GM23248 (cell line): ENCODE results near the gene SPESP1. TPM values are rescaled to one million over a fixed set of nuclear protein-coding genes. Genes with fewer than 3 reads are reported as not detected.

Source experiments
- DNase-seq: peaks from one replicate; pipeline ENCODE4 v3.0.0-alpha.2; 2015
- H2AFZ ChIP-seq: fragments of 200-600 bp; sonication (generic); 2 replicates; pipeline ENCODE4 v1.6.1; 2016; ENCODE audit warnings: antibody characterized with exemption
- H3F3A ChIP-seq: fragments of 200-600 bp; sonication (generic); 2 replicates; pipeline ENCODE4 v1.6.1; 2016; ENCODE audit warnings: mild to moderate bottlenecking, antibody characterized with exemption, mixed run types; ENCODE audit not compliant: insufficient read depth
- H3K27ac ChIP-seq: fragments of 200-600 bp; sonication (generic); 2 replicates; pipeline ENCODE4 v1.5.1; 2016; ENCODE audit warnings: mild to moderate bottlenecking
- H3K27me3 ChIP-seq: fragments of 200-600 bp; sonication (generic); replicated peaks from 2 replicates; pipeline ENCODE4 v1.6.1; 2016; ENCODE audit warnings: mild to moderate bottlenecking; ENCODE audit not compliant: insufficient read depth
- H3K36me3 ChIP-seq: fragments of 200-600 bp; sonication (generic); 2 replicates; pipeline ENCODE4 v1.6.1; 2016; ENCODE audit warnings: low read depth, mild to moderate bottlenecking
- H3K4me1 ChIP-seq: fragments of 200-600 bp; sonication (generic); 2 replicates; pipeline ENCODE4 v1.6.1; 2016; ENCODE audit warnings: mild to moderate bottlenecking; ENCODE audit not compliant: insufficient read depth
- H3K4me2 ChIP-seq: fragments of 200-600 bp; sonication (generic); one replicate; pipeline ENCODE4 v1.6.1; 2016; ENCODE audit warnings: mild to moderate bottlenecking; ENCODE audit not compliant: unreplicated experiment
- H3K4me3 ChIP-seq: fragments of 200-600 bp; sonication (generic); 2 replicates; pipeline ENCODE4 v1.5.1; 2016; ENCODE audit warnings: mild to moderate bottlenecking
- H3K79me2 ChIP-seq: fragments of 200-600 bp; sonication (generic); 2 replicates; pipeline ENCODE4 v1.6.1; 2016; ENCODE audit warnings: mild to moderate bottlenecking; ENCODE audit not compliant: insufficient read depth
- H3K9ac ChIP-seq: fragments of 200-600 bp; sonication (generic); 2 replicates; pipeline ENCODE4 v1.6.1; 2016; ENCODE audit warnings: mild to moderate bottlenecking
- H3K9me2 ChIP-seq: fragments of 200-600 bp; sonication (generic); 2 replicates; pipeline ENCODE4 v1.6.1; 2016; ENCODE audit warnings: mixed run types, mild to moderate bottlenecking, moderate library complexity; ENCODE audit not compliant: insufficient read depth
- H3K9me3 ChIP-seq: fragments of 200-600 bp; sonication (generic); one replicate; pipeline ENCODE4 v1.6.1; 2017; ENCODE audit warnings: low read depth
- H4K20me1 ChIP-seq: fragments of 200-600 bp; sonication (generic); 2 replicates; pipeline ENCODE4 v1.6.0; 2016; ENCODE audit not compliant: insufficient read depth
- EZH2 ChIP-seq: fragments of 200-600 bp; sonication (generic); IDR thresholded peaks from 2 replicates; pipeline ENCODE4 v1.6.1; 2018; ENCODE audit warnings: antibody characterized with exemption, mild to moderate bottlenecking; ENCODE audit not compliant: insufficient read depth, poor library complexity, severe bottlenecking
- EZH2phosphoT487 ChIP-seq: fragments of 200-600 bp; sonication (generic); IDR thresholded peaks from 2 replicates; pipeline ENCODE4 v1.6.1; 2018; ENCODE audit warnings: antibody characterized with exemption, moderate library complexity, mild to moderate bottlenecking, low read depth; ENCODE audit not compliant: insufficient read depth
- WGBS, 2 experiments: methylation state at CpG; one replicate each; pipeline ENCODE4 v1.1.6; 2015 to 2017; ENCODE audit warnings: low lambda C conversion rate in 2 of 2, low coverage in 1 of 2; ENCODE audit errors: missing lambda C conversion rate in 2 of 2; 5-methylcytosine and 5-hydroxymethylcytosine counted together
- in situ Hi-C: fragments of 300-500 bp; cut with MboI; formaldehyde crosslinking; loops from 2 replicates; pipeline ENCODE4 v1.15.0; 2020
- polyA plus RNA-seq: library from polyadenylated mRNA; unstranded; fragments of >200 nt; fragmentation: Nextera tagmentation; extraction: Ambion mirVana; gene quantifications from 2 replicates; pipeline ENCODE4 v1.2.1, GENCODE V29; 2016
- total RNA-seq: library from RNA; depleted of rRNA; stranded (reverse); fragments of >200 nt; shearing (Covaris generic); gene quantifications from 2 replicates; pipeline ENCODE4 v1.2.3, GENCODE V29; 2014

The SPESP1 gene
- total and polyA plus RNA-seq, 2 experiments from 2014 or later = 1.1 to 3.4 TPM

DNA sequence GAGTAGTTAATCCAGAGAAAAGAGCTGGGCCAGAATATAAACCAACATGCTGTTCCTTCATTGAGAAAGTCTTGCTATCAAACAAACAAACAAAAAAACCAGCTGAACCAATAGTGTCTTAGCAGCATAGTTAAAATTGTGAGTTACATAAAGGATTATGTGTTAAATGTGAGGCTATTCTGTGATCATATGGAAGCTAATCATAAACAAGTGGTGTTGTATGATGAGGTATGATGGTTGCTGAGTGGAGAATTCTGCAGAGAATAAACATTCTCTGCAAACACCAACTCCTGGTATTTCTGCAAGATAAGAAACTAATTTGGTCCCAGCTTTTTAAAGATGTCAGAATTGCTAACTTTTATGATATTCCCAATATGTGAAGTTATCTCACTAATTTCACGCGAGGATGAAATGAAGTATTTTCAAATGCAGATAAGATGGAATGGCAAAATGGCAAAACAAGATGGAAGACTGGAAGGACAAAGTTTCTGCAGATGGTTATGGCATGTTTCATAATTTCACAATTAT, 22.9 kb upstream of the SPESP1 start:
- Histone ChIP-seq H3F3A (no peaks in the 10 kb centered on the region), H3K9me2 (no peaks in the 10 kb centered on the region), H3K27me3 (peaks cover 62% of the 10 kb centered on the region), H3K4me3 (no peak overlapping the region), H3K9me3 (no peaks in the 10 kb centered on the region), H3K27ac (no peak overlapping the region), H3K4me1 (no peaks in the 10 kb centered on the region), H3K79me2 (no peaks in the 10 kb centered on the region), H2AFZ (no peak overlapping the region), H3K4me2 (no peak overlapping the region), H4K20me1 (no peaks in the 10 kb centered on the region), H3K36me3 (no peaks in the 10 kb centered on the region), H3K9ac (no peak overlapping the region)
- no peak for TF ChIP-seq EZH2phosphoT487
- TF ChIP-seq EZH2 = no peak
- in situ Hi-C loops = no loop called here
- 86 to 94% methylated on average over 2 of the region's 2 CpGs for WGBS, 2 experiments
- no peak for DNase-seq

GRCh38 chr15:68909601-68910100, 20.7 kb upstream of the SPESP1 start:
- TF ChIP-seq EZH2 = no peak
- no peak for TF ChIP-seq EZH2phosphoT487
- in situ Hi-C loops = no loop called here
- Histone ChIP-seq H3K27ac (no peak overlapping the region), H3K4me1 (no peaks in the 10 kb centered on the region), H4K20me1 (no peaks in the 10 kb centered on the region), H3K9ac (no peak overlapping the region), H2AFZ (no peak overlapping the region), H3K27me3 (peaks cover 55% of the 10 kb centered on the region), H3K4me2 (no peak overlapping the region), H3K9me2 (no peaks in the 10 kb centered on the region), H3K9me3 (no peaks in the 10 kb centered on the region), H3K36me3 (no peaks in the 10 kb centered on the region), H3F3A (no peaks in the 10 kb centered on the region), H3K4me3 (no peak overlapping the region), H3K79me2 (no peaks in the 10 kb centered on the region)
- no peak for DNase-seq

GRCh38 chr15:68910341-68910740, 20.0 kb upstream of the SPESP1 start:
- Histone ChIP-seq H3K9me3 (no peaks in the 10 kb centered on the region), H3K36me3 (no peaks in the 10 kb centered on the region), H3K4me3 (no peak overlapping the region), H3K4me1 (no peaks in the 10 kb centered on the region), H3K4me2 (no peak overlapping the region), H3K27me3 (peaks cover 48% of the 10 kb centered on the region), H3K9me2 (no peaks in the 10 kb centered on the region), H3F3A (no peaks in the 10 kb centered on the region), H3K9ac (no peak overlapping the region), H3K79me2 (no peaks in the 10 kb centered on the region), H2AFZ (no peak overlapping the region), H3K27ac (no peak overlapping the region), H4K20me1 (no peaks in the 10 kb centered on the region)
- TF ChIP-seq EZH2 (no peak), EZH2phosphoT487 (no peak)
- in situ Hi-C loops = no loop called here
- DNase-seq = no peak

GRCh38 chr15:68910816-68911215, 19.5 kb upstream of the SPESP1 start:
- no peaks in the 10 kb centered on the region for H3F3A ChIP-seq
- no peak overlapping the region for H3K4me2 ChIP-seq
- no peak overlapping the region for H3K27ac ChIP-seq
- no peaks in the 10 kb centered on the region for H3K9me3 ChIP-seq
- WGBS, 2 experiments = 43 to 53% methylated on average over 2 of the region's 2 CpGs
- H4K20me1 ChIP-seq = no peaks in the 10 kb centered on the region
- in situ Hi-C loops = no loop called here
- H3K9me2 ChIP-seq = no peaks in the 10 kb centered on the region
- no peak overlapping the region for H3K4me3 ChIP-seq
- no peak overlapping the region for H3K9ac ChIP-seq
- H3K4me1 ChIP-seq = no peaks in the 10 kb centered on the region
- peaks cover 46% of the 10 kb centered on the region for H3K27me3 ChIP-seq
- H3K36me3 ChIP-seq = no peaks in the 10 kb centered on the region
- DNase-seq = no peak
- TF ChIP-seq EZH2 (no peak), EZH2phosphoT487 (no peak)
- no peak overlapping the region for H2AFZ ChIP-seq
- H3K79me2 ChIP-seq = no peaks in the 10 kb centered on the region

GRCh38 chr15:68921926-68922325, 8.4 kb upstream of the SPESP1 start:
- Histone ChIP-seq H3K27me3 (0 out of 2 replicates have a peak, but pooled peaks cover 3% of the 10 kb centered on the region), H3K9ac (no peak overlapping the region), H4K20me1 (no peaks in the 10 kb centered on the region), H3K79me2 (no peaks in the 10 kb centered on the region), H3K36me3 (no peaks in the 10 kb centered on the region), H3K4me3 (no peak overlapping the region), H2AFZ (no peak overlapping the region), H3K9me3 (no peaks in the 10 kb centered on the region), H3K27ac (no peak overlapping the region), H3K4me1 (no peaks in the 10 kb centered on the region), H3F3A (no peaks in the 10 kb centered on the region), H3K9me2 (no peaks in the 10 kb centered on the region), H3K4me2 (no peak overlapping the region)
- 0 to 3% methylated on average over 1 of the region's 1 CpG for WGBS, 2 experiments
- TF ChIP-seq EZH2phosphoT487 (no peak), EZH2 (no peak)
- peak; percentile 8 for DNase-seq
- in situ Hi-C loops = no loop called here
